RWPE1 (cell line): ENCODE results near the gene TRAPPC6A.

Experiments
- CTCF ChIA-PET: fragments of 350-600 bp; sonication (Branson Sonifier 250); formaldehyde crosslinking; extraction: SDS; loops from one replicate; lab custom pipeline; 2021; lab: Yijun Ruan, JAX
- POLR2A ChIA-PET: fragments of 400-600 bp; formaldehyde crosslinking; extraction: SDS; loops from one replicate; lab custom pipeline; 2020; ENCODE audit warnings: antibody characterized with exemption; ENCODE audit not compliant: low non-redundant PET; lab: Yijun Ruan, JAX
- DNase-seq: peaks from one replicate; pipeline ENCODE4 v3.0.0; 2012; ENCODE audit warnings: low spot score
- H3K27ac ChIP-seq: fragments of 450-650 bp; 2 replicates; pipeline ENCODE4 v1.5.1; 2017
- CTCF ChIP-seq: fragments of 450-650 bp; conservative IDR thresholded peaks from 2 replicates; pipeline ENCODE4 v1.5.1; 2017; ENCODE audit warnings: low read depth, mild to moderate bottlenecking

Gene TRAPPC6A

GRCh38 chr19:45217957-45218334, 39.9 kb upstream of the TRAPPC6A start:
- ChIA-PET CTCF (no interaction called here), POLR2A (no interaction called here)
- H3K27ac ChIP-seq: no peak overlapping the region
- DNase-seq: no peak
- no peak for TF ChIP-seq CTCF

- no peak for TF ChIP-seq CTCF
- no peak for DNase-seq
- ChIA-PET POLR2A (no interaction called here), CTCF (interaction anchor here (0.8 kb wide), 1 partner anchor 17 kb away, joined by 4 read pairs; no protein-coding TSS in a partner anchor)
- H3K27ac ChIP-seq: no peak overlapping the region
These were observed 39.3 kb upstream of the TRAPPC6A start for GRCh38 chr19:45217193-45217956.

GRCh38 chr19:45216667-45217066, 38.6 kb upstream of the TRAPPC6A start:
- no peak for TF ChIP-seq CTCF
- H3K27ac ChIP-seq: no peak overlapping the region
- ChIA-PET CTCF (interaction anchor here (0.8 kb wide), 1 partner anchor 16 kb away, joined by 4 read pairs; no protein-coding TSS in a partner anchor), POLR2A (no interaction called here)
- no peak for DNase-seq

- CTCF ChIA-PET: interaction anchor here (0.6 kb wide), 1 partner anchor 24 kb away, joined by 3 read pairs; no protein-coding TSS in a partner anchor
- no peak for DNase-seq
These were observed 37.6 kb upstream of the TRAPPC6A start for GRCh38 chr19:45215391-45216191.

GRCh38 chr19:45213031-45213430, 35.0 kb upstream of the TRAPPC6A start:
- DNase-seq: no peak
- CTCF ChIA-PET: no interaction called here
- POLR2A ChIA-PET: no interaction called here
- peak overlapping the region; percentile 17; the same call in 1 of the 2 replicates for H3K27ac ChIP-seq
- no peak for TF ChIP-seq CTCF

More at GRCh38 chr19:45215391-45216191, 37.6 kb upstream of the TRAPPC6A start:
- peak overlapping the region; percentile 33 for H3K27ac ChIP-seq
- POLR2A ChIA-PET: no interaction called here
- TF ChIP-seq CTCF: no peak

GRCh38 chr19:45211751-45212381, 33.8 kb upstream of the TRAPPC6A start:
- CTCF ChIA-PET: interaction anchor here (0.6 kb wide), 1 partner anchor 75 kb away, joined by 6 read pairs; no protein-coding TSS in a partner anchor
- no peak for TF ChIP-seq CTCF
- POLR2A ChIA-PET: no interaction called here
- DNase-seq: no peak
- H3K27ac ChIP-seq: peak overlapping the region; percentile 43
